ENCODE measurements around the gene SAXO1.

The SAXO1 gene

GRCh38 chr9:18922161-18922885, 110.7 kb downstream of the SAXO1 start:
- DNase-seq (ENCODE audit: extremely low read depth, low read depth), result no peak
- no peak for TF ChIP-seq CTCF (IDR thresholded peaks at IDR 0.05; ENCODE audit: low read depth, low read length, missing control alignments)
- H3K4me3 ChIP-seq (replicated peaks; ENCODE audit: low read depth, low read length), result no peak overlapping the region

DNA sequence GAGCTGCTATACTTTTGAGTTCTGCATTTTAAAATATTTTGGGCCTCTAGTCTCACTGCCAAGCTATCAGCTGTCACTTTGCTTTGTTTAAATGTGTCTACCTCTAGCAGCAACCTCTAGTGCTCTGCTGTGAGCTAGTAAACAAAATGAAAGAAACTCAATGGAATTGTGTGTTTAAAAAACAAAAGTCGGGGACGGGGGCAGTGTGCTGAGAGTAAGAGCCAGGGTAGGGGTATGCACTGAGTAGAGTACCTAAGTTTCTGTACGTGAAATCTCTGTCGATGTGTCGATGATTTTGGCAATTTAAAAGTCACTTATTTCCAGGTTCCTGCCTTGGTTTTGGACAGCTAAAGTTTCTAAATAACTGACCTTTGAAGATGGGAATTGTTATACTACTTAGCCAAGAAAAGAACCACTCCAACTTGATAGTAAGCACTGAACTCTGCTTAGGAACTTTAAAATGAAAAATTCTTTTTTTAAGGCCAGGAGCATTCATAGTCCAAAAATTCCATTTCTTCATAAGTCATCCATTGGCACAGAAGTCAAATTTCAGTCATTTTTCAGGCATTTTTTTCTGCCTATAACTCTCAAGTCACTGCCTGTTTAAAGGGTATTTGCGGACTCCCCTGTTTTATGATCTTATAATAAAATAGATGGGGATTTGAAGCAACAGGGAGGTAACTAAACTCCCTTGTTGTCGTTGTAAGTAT, 111.5 kb downstream of the SAXO1 start:
- H3K4me3 ChIP-seq (replicated peaks; ENCODE audit: low read depth, low read length), result no peak overlapping the region
- DNase-seq (ENCODE audit: extremely low read depth, low read depth), result no peak
- no peak for TF ChIP-seq CTCF (IDR thresholded peaks at IDR 0.05; ENCODE audit: low read depth, low read length, missing control alignments)

- H3K4me3 ChIP-seq (replicated peaks; ENCODE audit: low read depth, low read length), result no peak overlapping the region
- no peak for TF ChIP-seq CTCF (IDR thresholded peaks at IDR 0.05; ENCODE audit: low read depth, low read length, missing control alignments)
- no peak for DNase-seq (ENCODE audit: extremely low read depth, low read depth)
Measured at GRCh38 chr9:18920141-18921084, 112.6 kb downstream of the SAXO1 start.

- no peak overlapping the region for H3K4me3 ChIP-seq (replicated peaks; ENCODE audit: low read depth, low read length)
- no peak for DNase-seq (ENCODE audit: extremely low read depth, low read depth)
- no peak for TF ChIP-seq CTCF (IDR thresholded peaks at IDR 0.05; ENCODE audit: low read depth, low read length, missing control alignments)
Measured at GRCh38 chr9:18911714-18912342, 121.2 kb downstream of the SAXO1 start.

- no peak overlapping the region for H3K4me3 ChIP-seq (replicated peaks; ENCODE audit: low read depth, low read length)
- no peak for DNase-seq (ENCODE audit: extremely low read depth, low read depth)
- no peak for TF ChIP-seq CTCF (IDR thresholded peaks at IDR 0.05; ENCODE audit: low read depth, low read length, missing control alignments)
Measured at GRCh38 chr9:18910916-18911315, 122.1 kb downstream of the SAXO1 start.

GRCh38 chr9:18910435-18910834, 122.6 kb downstream of the SAXO1 start:
- TF ChIP-seq CTCF (IDR thresholded peaks at IDR 0.05; ENCODE audit: low read depth, low read length, missing control alignments), result no peak
- no peak overlapping the region for H3K4me3 ChIP-seq (replicated peaks; ENCODE audit: low read depth, low read length)
- DNase-seq (ENCODE audit: extremely low read depth, low read depth), result no peak
